PC-3 (cell line): ENCODE data around the gene HINT3. TPM values are rescaled to one million over a fixed set of nuclear protein-coding genes. Genes with fewer than 3 reads are reported as not detected.

Experiments used
- ATAC-seq: fragments of 200-7000 bp; cut with Tn5 transposase; 2 replicates; pipeline ENCODE4 v1.9.1; 2020; ENCODE audit warnings: mild to moderate bottlenecking, moderate library complexity
- BruUV-seq: library from RNA; stranded (reverse); fragments of 400-500 nt; replicated peaks from 2 replicates; lab custom pipeline; 2021; lab: Mats Ljungman, UMichigan
- CTCF ChIA-PET: fragments of 300-600 bp; sonication (Branson Sonifier 250); formaldehyde crosslinking; loops from one replicate; lab custom pipeline; 2022; ENCODE audit warnings: antibody characterized with exemption; lab: Charles Lee
- POLR2A ChIA-PET: fragments of 300-600 bp; sonication (Branson Sonifier 250); formaldehyde crosslinking; loops from one replicate; lab custom pipeline; 2022; ENCODE audit warnings: antibody characterized with exemption; ENCODE audit not compliant: unreplicated experiment; lab: Charles Lee
- DNase-seq: peaks from one replicate; pipeline ENCODE4 v3.0.0-alpha.2; 2015
- H2AFZ ChIP-seq: fragments of 300-600 bp; sonication (generic); 2 replicates; pipeline ENCODE4 v1.6.0; 2016; ENCODE audit warnings: antibody characterized with exemption, low read length
- H3F3A ChIP-seq: fragments of 300-600 bp; sonication (generic); one replicate; pipeline ENCODE4 v1.6.0; 2017; ENCODE audit warnings: antibody characterized with exemption, low read length, control low read depth, mild to moderate bottlenecking; ENCODE audit not compliant: unreplicated experiment
- H3K27ac ChIP-seq: fragments of 300-600 bp; sonication (generic); 2 replicates; pipeline ENCODE4 v1.5.1; 2016; ENCODE audit warnings: mild to moderate bottlenecking, low read length
- H3K27me3 ChIP-seq: fragments of 300-600 bp; sonication (generic); 2 replicates; pipeline ENCODE4 v1.6.1; 2016; ENCODE audit warnings: low read length, mixed read lengths
- H3K36me3 ChIP-seq: fragments of 300-600 bp; sonication (generic); 2 replicates; pipeline ENCODE4 v1.6.1; 2016; ENCODE audit warnings: low read depth, mixed run types, low read length, mixed read lengths
- H3K4me1 ChIP-seq: fragments of 300-600 bp; sonication (generic); 2 replicates; pipeline ENCODE4 v1.5.1; 2016; ENCODE audit warnings: low read length; ENCODE audit not compliant: insufficient read depth
- H3K4me2 ChIP-seq: fragments of 300-600 bp; sonication (generic); 2 replicates; pipeline ENCODE4 v1.6.0; 2016; ENCODE audit warnings: low read length
- H3K4me3 ChIP-seq: fragments of 300-600 bp; sonication (generic); 2 replicates; pipeline ENCODE4 v1.5.1; 2016; ENCODE audit warnings: mild to moderate bottlenecking, low read length, mixed read lengths
- H3K79me2 ChIP-seq: fragments of 300-600 bp; sonication (generic); 2 replicates; pipeline ENCODE4 v1.6.1; 2017; ENCODE audit warnings: low read length, mixed read lengths
- H3K9ac ChIP-seq: fragments of 300-600 bp; sonication (generic); 2 replicates; pipeline ENCODE4 v1.6.0; 2016; ENCODE audit warnings: mild to moderate bottlenecking, low read length
- H3K9me2 ChIP-seq: fragments of 300-600 bp; sonication (generic); replicated peaks from 2 replicates; pipeline ENCODE4 v1.6.1; 2016; ENCODE audit warnings: mixed run types, low read length, mixed read lengths
- H3K9me3 ChIP-seq: fragments of 300-600 bp; sonication (generic); 2 replicates; pipeline ENCODE4 v1.6.1; 2016; ENCODE audit warnings: low read length, mixed read lengths
- H4K20me1 ChIP-seq: fragments of 300-600 bp; sonication (generic); 2 replicates; pipeline ENCODE4 v1.6.1; 2016; ENCODE audit warnings: low read length, mixed read lengths
- CTCF ChIP-seq: fragments of 300-600 bp; sonication (generic); conservative IDR thresholded peaks from 2 replicates; pipeline ENCODE4 v1.5.1; 2017; ENCODE audit warnings: antibody characterized with exemption, low read depth, mild to moderate bottlenecking, low read length
- EZH2 ChIP-seq: fragments of 300-600 bp; sonication (generic); IDR thresholded peaks from one replicate; pipeline ENCODE4 v1.6.1; 2017; ENCODE audit warnings: antibody characterized with exemption, mild to moderate bottlenecking, low read length; ENCODE audit not compliant: unreplicated experiment
- EZH2phosphoT487 ChIP-seq: fragments of 300-600 bp; sonication (generic); IDR thresholded peaks from 2 replicates; pipeline ENCODE4 v1.6.1; 2018; ENCODE audit warnings: mild to moderate bottlenecking, antibody characterized with exemption, low read length, borderline replicate concordance
- intact Hi-C: fragments of 100-400 bp; cut with micrococcal nuclease; formaldehyde crosslinking; loops from 2 replicates; pipeline ENCODE4 v1.9.0; 2023
- total RNA-seq: library from RNA; depleted of rRNA; stranded (reverse); fragments of >200 nt; gene quantifications from 2 replicates; pipeline ENCODE4 v1.2.3, GENCODE V29; 2014

The HINT3 gene
- total RNA-seq, 1 experiment from 2014 or later = 7.8 TPM

- Histone ChIP-seq H4K20me1 (peaks cover 5% of the 10 kb centered on the region), H3K4me1 (peaks cover 26% of the 10 kb centered on the region), H3K4me3 (no peak overlapping the region), H3K9me3 (no peaks in the 10 kb centered on the region), H3F3A (no peaks in the 10 kb centered on the region), H2AFZ (no peak overlapping the region), H3K36me3 (peaks cover 4% of the 10 kb centered on the region), H3K27me3 (no peaks in the 10 kb centered on the region), H3K27ac (no peak overlapping the region), H3K9me2 (no peaks in the 10 kb centered on the region), H3K4me2 (no peak overlapping the region), H3K79me2 (peaks cover 77% of the 10 kb centered on the region), H3K9ac (no peak overlapping the region)
- no TSS peak for BruUV-seq
- CTCF ChIA-PET = no interaction called here
- TF ChIP-seq EZH2 = no peak
- no peak for TF ChIP-seq EZH2phosphoT487
- TF ChIP-seq CTCF = no peak
- POLR2A ChIA-PET = no interaction called here
- intact Hi-C loops = no loop called here
- no peak for ATAC-seq
- no peak for DNase-seq
Measured at GRCh38 chr6:125991653-125992052, 35.1 kb downstream of the HINT3 start.

GRCh38 chr6:125994670-125995488 is 38.3 kb downstream of the HINT3 start:
- Histone ChIP-seq H3F3A (no peaks in the 10 kb centered on the region), H3K9ac (no peak overlapping the region), H3K9me3 (no peaks in the 10 kb centered on the region), H3K4me1 (peaks cover 5% of the 10 kb centered on the region), H3K9me2 (no peaks in the 10 kb centered on the region), H3K27me3 (no peaks in the 10 kb centered on the region), H2AFZ (no peak overlapping the region), H3K4me3 (no peak overlapping the region), H3K79me2 (peaks cover 45% of the 10 kb centered on the region), H4K20me1 (peaks cover 2% of the 10 kb centered on the region), H3K4me2 (no peak overlapping the region), H3K36me3 (peaks cover 23% of the 10 kb centered on the region), H3K27ac (no peak overlapping the region)
- DNase-seq (no peak), ATAC-seq (no peak)
- BruUV-seq = no TSS peak
- intact Hi-C loops = loop anchor here (5.0 kb wide), 1 partner anchor 37 kb away; no protein-coding TSS in a partner anchor
- ChIA-PET POLR2A (interaction anchor here (0.6 kb wide), 1 partner anchor 45 kb away, joined by 9 read pairs; no protein-coding TSS in a partner anchor), CTCF (interaction anchor here (0.7 kb wide), 1 partner anchor 1521 kb away, joined by 4 read pairs; no protein-coding TSS in a partner anchor)
- TF ChIP-seq CTCF = no peak
- no peak for TF ChIP-seq EZH2phosphoT487
- no peak for TF ChIP-seq EZH2
